GM12878 (cell line): Measurements from ENCODE around the gene LAMA4. TPM values are rescaled to one million over a fixed set of nuclear protein-coding genes. Genes with fewer than 3 reads are reported as not detected.

Experiments used
- ATAC-seq: fragments of 200-7000 bp; cut with Tn5 transposase; 3 replicates; pipeline ENCODE4 v1.9.1; 2020; ENCODE audit warnings: mild to moderate bottlenecking, moderate library complexity
- BruUV-seq: library from RNA; stranded (reverse); fragments of 400-500 nt; replicated peaks from 2 replicates; lab custom pipeline; 2021; lab: Mats Ljungman, UMichigan
- CTCF ChIA-PET: fragments of 300-600 bp; sonication (Branson Sonifier 250); formaldehyde crosslinking; extraction: SDS; loops from one replicate; lab custom pipeline; 2021; ENCODE audit warnings: inconsistent platforms; lab: Yijun Ruan, JAX
- POLR2A ChIA-PET: fragments of 350-600 bp; formaldehyde crosslinking; extraction: SDS; loops from one replicate; lab custom pipeline; 2021; ENCODE audit warnings: inconsistent platforms; lab: Charles Lee
- RAD21 ChIA-PET: fragments of 300-600 bp; sonication (Branson Sonifier 250); formaldehyde crosslinking; loops from one replicate; lab custom pipeline; 2023; ENCODE audit warnings: antibody characterized with exemption; ENCODE audit not compliant: unreplicated experiment; lab: Charles Lee
- SMC1A ChIA-PET: fragments of 300-600 bp; sonication (Branson Sonifier 250); formaldehyde crosslinking; loops from one replicate; lab custom pipeline; 2023; ENCODE audit not compliant: unreplicated experiment, uncharacterized antibody; lab: Charles Lee
- DNase-seq: peaks from one replicate; pipeline ENCODE4 v3.0.0-alpha.2; 2011; ENCODE audit warnings: low read depth, low spot score
- FAIRE-seq: peaks from 3 replicates; lab custom pipeline; 2011; peaks lifted over from hg19 to GRCh38; lab: Jason Lieb, UNC
- H2AFZ ChIP-seq: 2 replicates; pipeline ENCODE4 v1.6.0; 2011; ENCODE audit warnings: low read depth, low read length, control low read depth; ENCODE audit not compliant: control insufficient read depth
- H3K27ac ChIP-seq: 2 replicates; pipeline ENCODE4 v1.5.1; 2011; ENCODE audit warnings: control low read depth; ENCODE audit not compliant: control insufficient read depth, insufficient read depth
- H3K27me3 ChIP-seq, 2 experiments: replicated peaks in 1 of 2; 2 replicates each; pipeline versions ENCODE4 v1.6.0 to v1.6.1; 2011; ENCODE audit warnings: low read length in 1 of 2; ENCODE audit not compliant: control insufficient read depth in 2 of 2, insufficient read depth in 2 of 2
- H3K36me3 ChIP-seq, 2 experiments: 2 replicates each; pipeline ENCODE4 v1.5.1; 2011; ENCODE audit warnings: low read length in 1 of 2; ENCODE audit not compliant: control insufficient read depth in 2 of 2, insufficient read depth in 2 of 2
- H3K4me1 ChIP-seq: 2 replicates; pipeline ENCODE4 v1.6.1; 2011; ENCODE audit warnings: mild to moderate bottlenecking, low read length, moderate library complexity, mixed read lengths; ENCODE audit not compliant: control insufficient read depth, insufficient read depth
- H3K4me2 ChIP-seq: 2 replicates; pipeline ENCODE4 v1.6.0; 2011; ENCODE audit warnings: control low read depth; ENCODE audit not compliant: control insufficient read depth, insufficient read depth
- H3K4me3 ChIP-seq: fragments of 200-600 bp; sonication (generic); 2 replicates; pipeline ENCODE4 v1.5.1; 2016
- H3K79me2 ChIP-seq: 2 replicates; pipeline ENCODE4 v1.6.0; 2011; ENCODE audit warnings: low read length; ENCODE audit not compliant: control insufficient read depth, insufficient read depth
- H3K9ac ChIP-seq: 2 replicates; pipeline ENCODE4 v1.8.0; 2011; ENCODE audit warnings: low read length, control low read depth, mixed read lengths; ENCODE audit not compliant: control insufficient read depth, insufficient read depth
- H3K9me3 ChIP-seq: replicated peaks from 3 replicates; pipeline ENCODE4 v1.5.1; 2011; ENCODE audit warnings: mild to moderate bottlenecking, low read length; ENCODE audit not compliant: control insufficient read depth, insufficient read depth
- H4K20me1 ChIP-seq: 2 replicates; pipeline ENCODE4 v1.6.0; 2011; ENCODE audit not compliant: control insufficient read depth, insufficient read depth
- ASH2L ChIP-seq: fragments of 300-600, 200-600 bp; sonication (generic); IDR thresholded peaks from 2 replicates; pipeline ENCODE4 v1.6.1; 2017; ENCODE audit warnings: low read depth, mild to moderate bottlenecking, borderline replicate concordance
- CBX3 ChIP-seq: fragments of 200-600 bp; sonication (generic); IDR thresholded peaks from 2 replicates; pipeline ENCODE4 v1.6.1; 2016; ENCODE audit warnings: low read depth, borderline replicate concordance
- CBX5 ChIP-seq: sonication (generic); IDR thresholded peaks from 2 replicates; pipeline ENCODE4 v1.6.1; 2016; ENCODE audit warnings: low read depth, moderate library complexity, mild to moderate bottlenecking, inconsistent platforms
- CEBPZ ChIP-seq: fragments of 150-350 bp; IDR thresholded peaks from 2 replicates; pipeline ENCODE4 v1.6.1; 2016; ENCODE audit warnings: low read depth, low read length
- CHD4 ChIP-seq: fragments of 200-600 bp; sonication (generic); IDR thresholded peaks from 2 replicates; pipeline ENCODE4 v1.6.1; 2016; ENCODE audit warnings: mild to moderate bottlenecking
- GABPA ChIP-seq: IDR thresholded peaks from 2 replicates; pipeline ENCODE4 v1.6.1; 2014; ENCODE audit warnings: antibody characterized with exemption, low read depth, mild to moderate bottlenecking, inconsistent platforms
- MEF2B ChIP-seq: fragments of 450-650 bp; IDR thresholded peaks from 2 replicates; pipeline ENCODE4 v1.6.1; 2018; ENCODE audit warnings: mild to moderate bottlenecking, moderate library complexity; ENCODE audit not compliant: partially characterized antibody, poor library complexity, severe bottlenecking
- MTA2 ChIP-seq: fragments of 450-650 bp; IDR thresholded peaks from 2 replicates; pipeline ENCODE4 v1.6.1; 2016; ENCODE audit warnings: low read depth, mild to moderate bottlenecking, moderate library complexity
- NFYB ChIP-seq: IDR thresholded peaks from 2 replicates; pipeline ENCODE4 v1.6.1; 2011; ENCODE audit warnings: low read depth, mild to moderate bottlenecking, low read length, improper control_type of control experiment, moderate library complexity; ENCODE audit not compliant: insufficient read depth
- PML ChIP-seq: IDR thresholded peaks from 2 replicates; pipeline ENCODE4 v1.6.1; 2012; ENCODE audit warnings: low read length, inconsistent platforms
- POLR2A ChIP-seq: IDR thresholded peaks from 2 replicates; pipeline ENCODE4 v1.6.1; 2011; ENCODE audit warnings: low read depth, mild to moderate bottlenecking, low read length
- POLR2AphosphoS5 ChIP-seq: IDR thresholded peaks from 2 replicates; pipeline ENCODE4 v1.6.1; 2011; ENCODE audit warnings: mild to moderate bottlenecking, low read length, inconsistent platforms
- PRDM15 ChIP-seq: fragments of 450-650 bp; formaldehyde crosslinking; IDR thresholded peaks from 2 replicates; pipeline ENCODE4 v1.4.0; 2020; ENCODE audit warnings: mild to moderate bottlenecking, moderate library complexity
- SPI1 ChIP-seq: IDR thresholded peaks from 2 replicates; pipeline ENCODE4 v1.6.1; 2011; ENCODE audit warnings: low read depth, mild to moderate bottlenecking, low read length, moderate library complexity, borderline replicate concordance; ENCODE audit not compliant: insufficient read depth
- USF2 ChIP-seq: IDR thresholded peaks from 2 replicates; pipeline ENCODE4 v1.6.1; 2011; ENCODE audit warnings: low read depth, low read length, improper control_type of control experiment, borderline replicate concordance
- YBX1 ChIP-seq: fragments of 450-650 bp; IDR thresholded peaks from 2 replicates; pipeline ENCODE4 v1.6.1; 2016; ENCODE audit warnings: antibody characterized with exemption
- ZNF274 ChIP-seq: IDR thresholded peaks from one replicate; pipeline ENCODE4 v1.8.0; 2011; ENCODE audit not compliant: insufficient read length, insufficient read depth
- whole genome bisulfite sequencing: methylation state at CpG from one replicate; pipeline ENCODE4 v1.1.6; 2016; ENCODE audit warnings: low lambda C conversion rate; ENCODE audit not compliant: insufficient replicate concordance, insufficient coverage; ENCODE audit errors: missing lambda C conversion rate; 5-methylcytosine and 5-hydroxymethylcytosine counted together
- in situ Hi-C: fragments of 300-500 bp; cut with MboI; formaldehyde crosslinking; loops from 9 replicates; pipeline ENCODE4 v1.14.3; 2018; ENCODE audit warnings: mixed read lengths
- intact Hi-C: fragments of 100-400 bp; cut with micrococcal nuclease; formaldehyde crosslinking; loops from one replicate; pipeline ENCODE4 v1.14.2; 2022; ENCODE audit not compliant: unreplicated experiment
- polyA plus RNA-seq, 11 experiments: library from polyadenylated mRNA; depleted of rRNA in 4 of 11; unstranded in 6 of 11; stranded (reverse) in 5 of 11; fragments of >200 nt; fragmentation: Nextera tagmentation in 4 of 11; fragmentation: Illumina TruSeq in 1 of 11; extraction: Ambion mirVana in 4 of 11; extraction: Trizol in 1 of 11; gene quantifications; 1 replicate in 1 of 11; 2 replicates in 10 of 11; pipeline versions ENCODE4 v1.2.1 to v1.2.3, GENCODE V29; 2011 to 2016; ENCODE audit warnings: inconsistent platforms in 2 of 11, missing spikeins in 2 of 11, low read depth in 1 of 11
- total RNA-seq, 4 experiments: library from RNA; depleted of rRNA in 3 of 4; stranded (reverse); fragments of >200 nt in 3 of 4; fragmentation: Illumina TruSeq in 1 of 4; extraction: Trizol in 1 of 4; gene quantifications; 2 replicates each; pipeline versions ENCODE4 v1.2.1 to v1.2.3, GENCODE V29; 2013 to 2021

LAMA4 gene
- total and polyA plus RNA-seq, 10 of the 15 experiments (the other 5 are each of a cell fraction or from before 2014, with no cell fraction given), result 0.11 to 0.21 (median 0.14) TPM; not detected in 7

- TF ChIP-seq POLR2AphosphoS5, result no peak
Measured at GRCh38 chr6:112266331-112266730, 12.0 kb upstream of the LAMA4 start (continued).

- no peak for FAIRE-seq
- Histone ChIP-seq H3K27me3 (peaks cover 3 to 5% of the 10 kb centered on the region in 2 experiments; a peak in 1 of 4 replicates), H3K27ac (no peak overlapping the region), H3K36me3 (no peaks in the 10 kb centered on the region), H3K9me3 (no peaks in the 10 kb centered on the region), H3K79me2 (no peaks in the 10 kb centered on the region), H3K9ac (no peak overlapping the region), H3K4me3 (no peak overlapping the region), H2AFZ (no peak overlapping the region), H4K20me1 (no peaks in the 10 kb centered on the region), H3K4me1 (no peaks in the 10 kb centered on the region), H3K4me2 (no peak overlapping the region)
- ChIA-PET RAD21 (no interaction called here), SMC1A (no interaction called here), POLR2A (no interaction called here), CTCF (interaction anchor here (1.4 kb wide), 1 partner anchor 79 kb away, joined by 4 read pairs; no protein-coding TSS in a partner anchor)
- in situ Hi-C loops (no loop called here), intact Hi-C loops (no loop called here)
- no TSS peak for BruUV-seq
- WGBS, result 40% methylated on average over 1 of the region's 1 CpG
- ATAC-seq, result no peak
- DNase-seq, result no peak
- TF ChIP-seq MEF2B (no peak), GABPA (no peak), ZNF274 (no peak), PRDM15 (CRISPR knock-in tag) (no peak), CBX3 (no peak), YBX1 (no peak), ASH2L (no peak), USF2 (no peak), CHD4 (no peak), CBX5 (no peak), PML (no peak), SPI1 (no peak), CEBPZ (no peak), MTA2 (no peak), POLR2A (no peak), NFYB (no peak)
Measured at GRCh38 chr6:112259337-112259675, 4.9 kb upstream of the LAMA4 start.
